ENCODE results near the gene NUDT14.

GRCh38 chr14:105168496-105168978 lies 12.6 kb downstream of the NUDT14 start, which contains the start of gene JAG2:
- TF ChIP-seq CTCF (IDR thresholded peaks at IDR 0.05; ENCODE audit: low read depth, low read length), result no peak
- TF ChIP-seq EZH2phosphoT487 (IDR thresholded peaks at IDR 0.05; ENCODE audit: low read depth), result no peak

All from OCI-LY3 (cell line).